ENCODE results near the gene PCSK6.

Gene PCSK6

GRCh38 chr15:101399431-101399830 lies 90.1 kb downstream of the PCSK6 start:
- no peak for TF ChIP-seq ZC3H10 (CRISPR knock-in tag; IDR thresholded peaks at IDR 0.05)

DNA sequence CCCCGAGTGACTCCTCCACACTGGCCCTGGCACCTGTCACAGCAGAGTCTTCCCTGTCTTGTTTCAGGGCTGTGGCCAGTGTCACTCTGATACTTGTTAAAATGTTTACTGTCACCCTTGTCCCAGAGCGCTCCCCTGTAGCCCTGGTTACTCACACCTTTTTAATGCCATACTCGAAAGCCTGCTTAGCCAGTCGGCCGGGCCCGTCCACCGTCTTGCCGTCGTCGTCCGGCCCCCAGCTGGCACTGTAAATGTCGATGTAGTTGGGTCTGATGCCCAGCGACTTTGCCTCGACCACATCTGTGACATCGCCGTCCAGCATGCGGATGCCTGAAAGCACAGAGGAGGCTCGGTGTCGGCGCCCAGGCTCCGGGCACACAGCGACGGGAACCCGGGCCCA lies 91.3 kb downstream of the PCSK6 start:
- TF ChIP-seq ZNF565 (CRISPR knock-in tag; conservative IDR thresholded peaks at IDR 0.05; ENCODE audit: low read depth) (no peak), TCF4 (CRISPR knock-in tag; IDR thresholded peaks at IDR 0.05; ENCODE audit: borderline replicate concordance) (no peak), TOX (CRISPR knock-in tag; IDR thresholded peaks at IDR 0.05; ENCODE audit: borderline replicate concordance) (no peak), ESRRG (CRISPR knock-in tag; IDR thresholded peaks at IDR 0.05) (no peak), CSRNP3 (CRISPR knock-in tag; IDR thresholded peaks at IDR 0.05) (no peak), SNAI2 (CRISPR knock-in tag; IDR thresholded peaks at IDR 0.05) (no peak), ISL1 (CRISPR knock-in tag; IDR thresholded peaks at IDR 0.05) (no peak), ARNTL (CRISPR knock-in tag; IDR thresholded peaks at IDR 0.05; ENCODE audit: borderline replicate concordance, low read depth) (no peak), PPARA (CRISPR knock-in tag; IDR thresholded peaks at IDR 0.05; ENCODE audit: borderline replicate concordance) (no peak), ZFP30 (CRISPR knock-in tag; IDR thresholded peaks at IDR 0.05) (no peak)
- no peak for ATAC-seq

More at GRCh38 chr15:101399431-101399830, 90.1 kb downstream of the PCSK6 start:
- ATAC-seq: no peak

DNA sequence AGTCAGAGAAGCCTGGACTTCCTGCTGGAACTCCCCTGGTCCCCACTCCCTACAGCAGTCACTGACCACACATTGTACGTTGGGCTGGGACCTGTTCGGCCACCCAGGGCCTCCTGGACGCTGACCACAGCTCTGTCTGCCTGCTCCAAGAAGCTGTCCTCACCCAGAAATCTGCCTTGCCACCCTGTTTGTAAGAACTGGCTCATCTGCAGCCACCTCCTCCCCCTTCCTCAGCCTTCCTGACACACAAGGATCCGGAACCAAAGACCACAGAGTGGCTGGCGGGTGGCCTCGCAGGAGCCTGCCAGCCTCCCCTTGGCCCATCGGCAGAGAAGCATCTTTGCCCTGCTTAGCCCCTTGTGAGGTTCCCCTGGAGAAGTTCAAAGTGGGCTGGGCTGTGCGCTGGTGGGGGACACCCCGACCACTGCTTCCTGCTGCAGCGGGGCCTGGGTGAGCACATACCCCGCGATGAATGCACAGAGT lies 91.9 kb downstream of the PCSK6 start:
- no peak for ATAC-seq
- no peak for TF ChIP-seq ZNF8 (CRISPR knock-in tag; IDR thresholded peaks at IDR 0.05)
- no peak for TF ChIP-seq ZFP3 (CRISPR knock-in tag; IDR thresholded peaks at IDR 0.05)

DNA sequence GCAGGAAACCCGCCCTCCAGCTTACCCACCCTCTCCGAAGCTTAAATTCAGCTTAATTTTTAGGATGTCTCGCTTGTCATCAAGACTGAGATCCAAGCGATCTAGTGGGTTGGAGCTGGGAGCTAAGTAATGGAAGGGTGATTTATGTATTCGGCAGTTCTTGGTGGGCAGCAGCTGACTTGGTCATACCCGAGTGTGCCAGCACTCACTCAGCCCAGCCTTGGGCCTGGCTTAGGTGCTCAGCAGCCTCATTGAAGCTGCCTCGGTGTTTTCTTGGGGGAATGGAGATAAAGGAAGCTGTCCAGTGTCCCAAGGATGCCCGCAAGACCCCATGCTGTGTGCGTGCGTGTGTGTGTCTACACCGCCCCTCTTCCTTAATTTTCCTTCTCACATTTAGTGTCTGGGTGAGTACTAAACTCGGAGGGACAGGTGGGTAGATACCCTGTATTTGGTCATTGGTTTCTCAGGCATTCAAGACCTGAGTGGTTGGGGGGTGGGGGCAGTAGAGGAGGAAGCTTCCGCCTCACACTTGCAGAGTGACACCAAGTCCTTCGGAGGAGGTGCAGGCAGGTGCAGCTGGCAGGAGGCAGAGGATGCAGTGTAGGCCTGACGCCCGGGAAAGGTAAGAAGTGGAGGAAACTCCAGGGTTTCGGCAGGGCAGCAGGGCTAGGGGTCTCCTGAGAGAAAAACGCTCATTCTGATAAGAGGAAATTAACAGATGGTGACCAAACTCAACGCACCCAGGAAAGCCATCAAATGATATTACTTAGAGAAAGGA lies 92.8 kb downstream of the PCSK6 start:
- no peak for ATAC-seq
- no peak for TF ChIP-seq ZNF565 (CRISPR knock-in tag; conservative IDR thresholded peaks at IDR 0.05; ENCODE audit: low read depth)
- TF ChIP-seq TOX (CRISPR knock-in tag; IDR thresholded peaks at IDR 0.05; ENCODE audit: borderline replicate concordance): no peak
- no peak for TF ChIP-seq GLIS3 (CRISPR knock-in tag; IDR thresholded peaks at IDR 0.05)
- no peak for TF ChIP-seq PPARA (CRISPR knock-in tag; IDR thresholded peaks at IDR 0.05; ENCODE audit: borderline replicate concordance)
- no peak for TF ChIP-seq ZFP3 (CRISPR knock-in tag; IDR thresholded peaks at IDR 0.05)
- no peak for TF ChIP-seq BACH2 (CRISPR knock-in tag; IDR thresholded peaks at IDR 0.05; ENCODE audit: borderline replicate concordance)
- TF ChIP-seq, protein P1, sequence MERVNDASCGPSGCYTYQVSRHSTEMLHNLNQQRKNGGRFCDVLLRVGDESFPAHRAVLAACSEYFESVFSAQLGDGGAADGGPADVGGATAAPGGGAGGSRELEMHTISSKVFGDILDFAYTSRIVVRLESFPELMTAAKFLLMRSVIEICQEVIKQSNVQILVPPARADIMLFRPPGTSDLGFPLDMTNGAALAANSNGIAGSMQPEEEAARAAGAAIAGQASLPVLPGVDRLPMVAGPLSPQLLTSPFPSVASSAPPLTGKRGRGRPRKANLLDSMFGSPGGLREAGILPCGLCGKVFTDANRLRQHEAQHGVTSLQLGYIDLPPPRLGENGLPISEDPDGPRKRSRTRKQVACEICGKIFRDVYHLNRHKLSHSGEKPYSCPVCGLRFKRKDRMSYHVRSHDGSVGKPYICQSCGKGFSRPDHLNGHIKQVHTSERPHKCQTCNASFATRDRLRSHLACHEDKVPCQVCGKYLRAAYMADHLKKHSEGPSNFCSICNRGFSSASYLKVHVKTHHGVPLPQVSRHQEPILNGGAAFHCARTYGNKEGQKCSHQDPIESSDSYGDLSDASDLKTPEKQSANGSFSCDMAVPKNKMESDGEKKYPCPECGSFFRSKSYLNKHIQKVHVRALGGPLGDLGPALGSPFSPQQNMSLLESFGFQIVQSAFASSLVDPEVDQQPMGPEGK (CRISPR knock-in tag; IDR thresholded peaks at IDR 0.05; ENCODE audit: borderline replicate concordance): no peak
- no peak for TF ChIP-seq RARB (CRISPR knock-in tag; IDR thresholded peaks at IDR 0.05)
- TF ChIP-seq CSRNP3 (CRISPR knock-in tag; IDR thresholded peaks at IDR 0.05): no peak
- no peak for TF ChIP-seq ARNTL (CRISPR knock-in tag; IDR thresholded peaks at IDR 0.05; ENCODE audit: borderline replicate concordance, low read depth)

DNA sequence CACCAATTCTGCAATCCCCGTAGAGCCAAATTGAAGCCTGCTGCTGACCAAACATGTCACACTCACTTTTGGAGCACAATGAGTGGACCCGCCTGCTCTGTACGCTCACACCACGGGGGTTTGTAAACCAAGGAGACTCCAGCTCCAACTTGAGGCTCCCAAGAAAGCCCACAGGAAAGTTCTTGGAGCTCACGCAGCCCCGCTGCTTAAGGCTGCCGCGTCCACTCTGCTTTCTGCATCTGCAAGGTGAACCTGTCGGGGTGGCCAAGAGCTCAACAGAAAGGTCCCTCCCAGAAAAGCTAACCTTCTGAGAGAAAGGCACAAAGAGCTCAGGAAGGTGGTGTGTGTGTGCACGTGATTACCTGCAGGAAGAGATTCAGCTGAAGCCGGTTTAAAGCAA lies 94.9 kb downstream of the PCSK6 start:
- ATAC-seq: no peak
- no peak for TF ChIP-seq ZNF565 (CRISPR knock-in tag; conservative IDR thresholded peaks at IDR 0.05; ENCODE audit: low read depth)
- no peak for TF ChIP-seq ZC3H10 (CRISPR knock-in tag; IDR thresholded peaks at IDR 0.05)
- no peak for TF ChIP-seq ZNF8 (CRISPR knock-in tag; IDR thresholded peaks at IDR 0.05)
- no peak for TF ChIP-seq GLIS3 (CRISPR knock-in tag; IDR thresholded peaks at IDR 0.05)
- no peak for TF ChIP-seq ZFP30 (CRISPR knock-in tag; IDR thresholded peaks at IDR 0.05)
- no peak for TF ChIP-seq ESRRG (CRISPR knock-in tag; IDR thresholded peaks at IDR 0.05)

DNA sequence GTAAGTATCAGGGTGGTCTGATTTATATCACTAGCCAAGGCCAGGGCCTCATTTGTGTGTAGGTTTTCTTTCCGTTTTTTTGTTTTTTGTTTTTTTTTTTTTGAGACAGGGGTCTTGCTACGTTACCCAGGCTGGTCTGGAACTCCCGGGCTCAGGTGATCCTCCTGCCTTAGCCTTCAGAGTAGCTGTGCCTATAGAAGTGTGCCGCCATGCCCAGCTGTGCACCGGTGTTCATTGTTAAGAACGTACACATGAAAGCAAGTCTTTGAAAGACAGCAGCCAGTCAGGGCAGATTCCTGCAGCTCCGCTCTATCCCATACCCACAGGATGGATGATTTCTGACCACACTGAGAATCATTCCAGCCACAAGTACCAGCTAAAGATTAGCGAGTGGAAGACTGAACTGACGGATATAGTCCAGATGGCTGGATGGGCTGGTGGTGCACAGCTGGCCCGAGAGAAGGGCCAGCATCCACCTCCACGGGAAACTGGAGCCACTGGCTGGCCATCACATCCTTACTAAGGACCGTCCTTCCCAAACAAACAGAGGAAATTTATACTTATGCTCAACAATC lies 95.4 kb downstream of the PCSK6 start:
- ATAC-seq: no peak
- no peak for TF ChIP-seq ESRRG (CRISPR knock-in tag; IDR thresholded peaks at IDR 0.05)
- TF ChIP-seq CSDC2 (CRISPR knock-in tag; IDR thresholded peaks at IDR 0.05): no peak
- no peak for TF ChIP-seq ARNTL (CRISPR knock-in tag; IDR thresholded peaks at IDR 0.05; ENCODE audit: borderline replicate concordance, low read depth)
- TF ChIP-seq, protein P2, sequence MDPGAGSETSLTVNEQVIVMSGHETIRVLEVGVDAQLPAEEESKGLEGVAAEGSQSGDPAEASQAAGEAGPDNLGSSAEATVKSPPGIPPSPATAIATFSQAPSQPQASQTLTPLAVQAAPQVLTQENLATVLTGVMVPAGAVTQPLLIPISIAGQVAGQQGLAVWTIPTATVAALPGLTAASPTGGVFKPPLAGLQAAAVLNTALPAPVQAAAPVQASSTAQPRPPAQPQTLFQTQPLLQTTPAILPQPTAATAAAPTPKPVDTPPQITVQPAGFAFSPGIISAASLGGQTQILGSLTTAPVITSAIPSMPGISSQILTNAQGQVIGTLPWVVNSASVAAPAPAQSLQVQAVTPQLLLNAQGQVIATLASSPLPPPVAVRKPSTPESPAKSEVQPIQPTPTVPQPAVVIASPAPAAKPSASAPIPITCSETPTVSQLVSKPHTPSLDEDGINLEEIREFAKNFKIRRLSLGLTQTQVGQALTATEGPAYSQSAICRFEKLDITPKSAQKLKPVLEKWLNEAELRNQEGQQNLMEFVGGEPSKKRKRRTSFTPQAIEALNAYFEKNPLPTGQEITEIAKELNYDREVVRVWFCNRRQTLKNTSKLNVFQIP (CRISPR knock-in tag; IDR thresholded peaks at IDR 0.05; ENCODE audit: borderline replicate concordance, low read depth): no peak
- no peak for TF ChIP-seq ZNF70 (CRISPR knock-in tag; IDR thresholded peaks at IDR 0.05)
- no peak for TF ChIP-seq CSRNP3 (CRISPR knock-in tag; IDR thresholded peaks at IDR 0.05)
- TF ChIP-seq ZNF8 (CRISPR knock-in tag; IDR thresholded peaks at IDR 0.05): no peak
- TF ChIP-seq PPARA (CRISPR knock-in tag; IDR thresholded peaks at IDR 0.05; ENCODE audit: borderline replicate concordance): no peak
- TF ChIP-seq, protein P3, sequence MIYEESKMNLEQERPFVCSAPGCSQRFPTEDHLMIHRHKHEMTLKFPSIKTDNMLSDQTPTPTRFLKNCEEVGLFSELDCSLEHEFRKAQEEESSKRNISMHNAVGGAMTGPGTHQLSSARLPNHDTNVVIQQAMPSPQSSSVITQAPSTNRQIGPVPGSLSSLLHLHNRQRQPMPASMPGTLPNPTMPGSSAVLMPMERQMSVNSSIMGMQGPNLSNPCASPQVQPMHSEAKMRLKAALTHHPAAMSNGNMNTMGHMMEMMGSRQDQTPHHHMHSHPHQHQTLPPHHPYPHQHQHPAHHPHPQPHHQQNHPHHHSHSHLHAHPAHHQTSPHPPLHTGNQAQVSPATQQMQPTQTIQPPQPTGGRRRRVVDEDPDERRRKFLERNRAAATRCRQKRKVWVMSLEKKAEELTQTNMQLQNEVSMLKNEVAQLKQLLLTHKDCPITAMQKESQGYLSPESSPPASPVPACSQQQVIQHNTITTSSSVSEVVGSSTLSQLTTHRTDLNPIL (CRISPR knock-in tag; IDR thresholded peaks at IDR 0.05; ENCODE audit: low read depth): no peak

Data from SK-N-SH treated with all-trans-retinoic acid at 6 μM for 48 hours (cell line).